Measurements from ENCODE around the gene ETAA1.

Gene ETAA1

GRCh38 chr2:67438337-67438736, 41.2 kb downstream of the ETAA1 start:
- no peak for DNase-seq

- DNase-seq: no peak
Measured at GRCh38 chr2:67445652-67446268, 48.6 kb downstream of the ETAA1 start.

- DNase-seq: no peak
Measured at GRCh38 chr2:67446491-67446911, 49.4 kb downstream of the ETAA1 start.

- no peak for DNase-seq
Measured at GRCh38 chr2:67448648-67449047, 51.5 kb downstream of the ETAA1 start.

- no peak for DNase-seq
Measured at GRCh38 chr2:67451086-67451832, 54.1 kb downstream of the ETAA1 start.

- no peak for DNase-seq
Measured at GRCh38 chr2:67453310-67453709, 56.2 kb downstream of the ETAA1 start.

- DNase-seq: no peak
Measured at GRCh38 chr2:67455219-67456142, 58.3 kb downstream of the ETAA1 start.

GRCh38 chr2:67456428-67456827, 59.3 kb downstream of the ETAA1 start:
- no peak for DNase-seq

- no peak for DNase-seq
Measured at GRCh38 chr2:67457699-67458098, 60.6 kb downstream of the ETAA1 start.

GRCh38 chr2:67459761-67460160, 62.6 kb downstream of the ETAA1 start:
- DNase-seq: no peak
